ENCODE data around the gene TMEM156. TPM values are rescaled to one million over a fixed set of nuclear protein-coding genes. Genes with fewer than 3 reads are reported as not detected.

TMEM156 gene
- total RNA-seq, 1 donor = not detected

GRCh38 chr4:38925492-38926413, 106.5 kb downstream of the TMEM156 start:
- Histone ChIP-seq H3K4me3 (ENCODE audit: insufficient read depth, low read length) (no peak overlapping the region), H3K36me3 (ENCODE audit: insufficient read depth, low read length) (peaks cover 89% of the 10 kb centered on the region), H3K4me2 (ENCODE audit: insufficient read depth, low read length) (no peak overlapping the region), H3K27me3 (ENCODE audit: insufficient read depth, low read length) (no peaks in the 10 kb centered on the region), H3K79me2 (ENCODE audit: insufficient read depth, low read length) (no peaks in the 10 kb centered on the region), H4K20me1 (ENCODE audit: insufficient read depth, low read length) (no peaks in the 10 kb centered on the region), H3K4me1 (ENCODE audit: insufficient read depth, low read length) (no peaks in the 10 kb centered on the region), H3K27ac (ENCODE audit: low read depth, low read length) (no peak overlapping the region), H3K9me3 (ENCODE audit: low read depth, low read length) (no peaks in the 10 kb centered on the region), H2AFZ (ENCODE audit: low read length) (no peak overlapping the region)
- DNase-seq (ENCODE audit: insufficient read length, low spot score, missing footprints) = no peak
- TF ChIP-seq CTCF (IDR thresholded peaks at IDR 0.05; ENCODE audit: extremely low read depth, low read depth, low read length) = no peak

DNA sequence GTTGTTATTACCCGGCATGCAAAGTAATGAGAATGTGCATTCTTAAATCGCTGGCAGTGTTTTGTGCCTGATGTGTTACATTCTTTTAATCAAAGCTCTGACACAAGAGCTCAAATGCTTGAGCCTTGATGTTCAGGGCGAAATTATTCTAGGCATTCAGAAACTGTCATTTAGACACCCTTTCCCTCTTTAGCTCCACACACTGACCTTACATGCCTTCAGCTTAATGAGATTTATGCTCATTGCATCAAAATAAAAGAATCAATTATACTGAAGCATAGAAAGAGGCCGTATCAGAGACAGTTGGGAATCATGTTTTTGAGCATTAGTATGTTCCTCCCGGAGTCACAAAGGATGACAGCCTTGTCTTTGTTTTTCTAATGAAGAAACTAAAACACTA, 107.9 kb downstream of the TMEM156 start:
- Histone ChIP-seq H2AFZ (ENCODE audit: low read length) (no peak overlapping the region), H3K4me2 (ENCODE audit: insufficient read depth, low read length) (no peak overlapping the region), H4K20me1 (ENCODE audit: insufficient read depth, low read length) (no peaks in the 10 kb centered on the region), H3K9me3 (ENCODE audit: low read depth, low read length) (no peaks in the 10 kb centered on the region), H3K79me2 (ENCODE audit: insufficient read depth, low read length) (no peaks in the 10 kb centered on the region), H3K27ac (ENCODE audit: low read depth, low read length) (no peak overlapping the region), H3K4me1 (ENCODE audit: insufficient read depth, low read length) (no peaks in the 10 kb centered on the region), H3K36me3 (ENCODE audit: insufficient read depth, low read length) (peaks cover 87% of the 10 kb centered on the region), H3K27me3 (ENCODE audit: insufficient read depth, low read length) (no peaks in the 10 kb centered on the region), H3K4me3 (ENCODE audit: insufficient read depth, low read length) (no peak overlapping the region)
- DNase-seq (ENCODE audit: insufficient read length, low spot score, missing footprints) = no peak
- TF ChIP-seq CTCF (IDR thresholded peaks at IDR 0.05; ENCODE audit: extremely low read depth, low read depth, low read length) = no peak

GRCh38 chr4:38923746-38924145, 108.5 kb downstream of the TMEM156 start:
- Histone ChIP-seq H3K27ac (ENCODE audit: low read depth, low read length) (no peak overlapping the region), H3K4me2 (ENCODE audit: insufficient read depth, low read length) (no peak overlapping the region), H3K79me2 (ENCODE audit: insufficient read depth, low read length) (no peaks in the 10 kb centered on the region), H3K9me3 (ENCODE audit: low read depth, low read length) (no peaks in the 10 kb centered on the region), H3K27me3 (ENCODE audit: insufficient read depth, low read length) (no peaks in the 10 kb centered on the region), H3K36me3 (ENCODE audit: insufficient read depth, low read length) (peaks cover 87% of the 10 kb centered on the region), H2AFZ (ENCODE audit: low read length) (no peak overlapping the region), H3K4me1 (ENCODE audit: insufficient read depth, low read length) (no peaks in the 10 kb centered on the region), H3K4me3 (ENCODE audit: insufficient read depth, low read length) (no peak overlapping the region), H4K20me1 (ENCODE audit: insufficient read depth, low read length) (no peaks in the 10 kb centered on the region)
- no peak for DNase-seq (ENCODE audit: insufficient read length, low spot score, missing footprints)
- no peak for TF ChIP-seq CTCF (IDR thresholded peaks at IDR 0.05; ENCODE audit: extremely low read depth, low read depth, low read length)

DNA sequence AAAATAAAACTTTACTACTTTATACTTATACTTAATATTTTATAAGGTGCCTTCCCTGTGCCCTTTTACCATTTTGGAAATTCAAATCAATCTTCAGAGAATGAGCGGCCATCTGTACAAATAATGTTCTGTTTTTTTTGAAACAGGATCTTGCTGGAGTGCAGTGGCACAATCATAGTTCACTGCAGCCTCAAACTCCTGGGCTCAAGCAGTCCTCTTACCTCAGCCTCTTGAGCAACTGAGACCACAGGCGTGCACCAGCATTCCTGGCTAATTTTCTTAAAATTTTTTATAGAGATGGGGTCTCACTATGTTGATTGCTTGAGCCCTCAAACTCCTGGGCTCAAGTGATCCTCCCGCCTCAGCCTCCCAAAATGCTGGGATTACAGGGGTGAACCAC, 111.1 kb downstream of the TMEM156 start:
- Histone ChIP-seq H3K27ac (ENCODE audit: low read depth, low read length) (no peak overlapping the region), H3K27me3 (ENCODE audit: insufficient read depth, low read length) (no peaks in the 10 kb centered on the region), H3K4me2 (ENCODE audit: insufficient read depth, low read length) (no peak overlapping the region), H2AFZ (ENCODE audit: low read length) (no peak overlapping the region), H3K36me3 (ENCODE audit: insufficient read depth, low read length) (peaks cover 80% of the 10 kb centered on the region), H3K4me3 (ENCODE audit: insufficient read depth, low read length) (no peak overlapping the region), H4K20me1 (ENCODE audit: insufficient read depth, low read length) (peaks cover 2% of the 10 kb centered on the region), H3K79me2 (ENCODE audit: insufficient read depth, low read length) (no peaks in the 10 kb centered on the region), H3K4me1 (ENCODE audit: insufficient read depth, low read length) (no peaks in the 10 kb centered on the region), H3K9me3 (ENCODE audit: low read depth, low read length) (no peaks in the 10 kb centered on the region)
- DNase-seq (ENCODE audit: insufficient read length, low spot score, missing footprints) = no peak
- TF ChIP-seq CTCF (IDR thresholded peaks at IDR 0.05; ENCODE audit: extremely low read depth, low read depth, low read length) = no peak
